Type B pancreatic cell (in vitro differentiated cells): ENCODE results near the gene WBP1L. TPM values are rescaled to one million over a fixed set of nuclear protein-coding genes. Genes with fewer than 3 reads are reported as not detected.
A peak's percentile ranks its signal among the peaks of the same experiment; 100 is the strongest.
"Not testable (repeated sequence)": the region's sequence is repeated elsewhere in the genome, so short reads cannot be mapped to it uniquely, and the experiment has no call there.

ENCODE experiments used
- DNase-seq: peaks from one replicate; pipeline ENCODE4 v3.0.0; 2021; ENCODE audit warnings: mixed read lengths; ENCODE audit not compliant: unreplicated experiment; ENCODE audit errors: extremely low spot score
- H3K27ac Mint-ChIP-seq: 2 replicates; pipeline ENCODE4 v1.8.0; 2021; ENCODE audit warnings: mild to moderate bottlenecking, mixed read lengths
- H3K27me3 Mint-ChIP-seq: 2 replicates; pipeline ENCODE4 v1.8.0; 2021; ENCODE audit warnings: mixed read lengths
- H3K36me3 Mint-ChIP-seq: 2 replicates; pipeline ENCODE4 v1.8.0; 2021; ENCODE audit warnings: mixed read lengths
- H3K4me1 Mint-ChIP-seq: one replicate; pipeline ENCODE4 v1.8.0; 2021; ENCODE audit warnings: mixed read lengths; ENCODE audit not compliant: unreplicated experiment
- H3K4me3 Mint-ChIP-seq: 2 replicates; pipeline ENCODE4 v1.8.0; 2021; ENCODE audit warnings: mild to moderate bottlenecking, mixed read lengths
- H3K9me3 Mint-ChIP-seq: 2 replicates; pipeline ENCODE4 v1.8.0; 2021; ENCODE audit warnings: mixed read lengths
- CTCF ChIP-seq: fragments of 200-600 bp; sonication (generic); conservative IDR thresholded peaks from 2 replicates; pipeline ENCODE4 v1.5.0; 2021; ENCODE audit warnings: antibody characterized with exemption, mild to moderate bottlenecking
- total RNA-seq: library from RNA; stranded (reverse); gene quantifications from 2 replicates; pipeline ENCODE4 v1.2.1, GENCODE V29; 2021; ENCODE audit warnings: low replicate concordance

Gene WBP1L
- total RNA-seq, 1 donor from 2014 or later = 40.3 TPM

GRCh38 chr10:102814453-102814871 lies 70.7 kb downstream of the WBP1L start:
- Mint-ChIP-seq H3K36me3 (peaks cover 21% of the 10 kb centered on the region), H3K27me3 (no peaks in the 10 kb centered on the region)
- no peak for DNase-seq

GRCh38 chr10:102814873-102815661 lies 71.3 kb downstream of the WBP1L start:
- H3K27me3 Mint-ChIP-seq = no peaks in the 10 kb centered on the region
- H3K4me1 Mint-ChIP-seq = peaks cover 15% of the 10 kb centered on the region
- no peak for DNase-seq
- H3K9me3 Mint-ChIP-seq = no peaks in the 10 kb centered on the region
- H3K27ac Mint-ChIP-seq = peak overlapping the region; percentile 89
- H3K4me3 Mint-ChIP-seq = peak overlapping the region; percentile 3
- no peak for TF ChIP-seq CTCF
- H3K36me3 Mint-ChIP-seq = peaks cover 18% of the 10 kb centered on the region

More at GRCh38 chr10:102814453-102814871, 70.7 kb downstream of the WBP1L start:
- Mint-ChIP-seq H3K4me1 (peaks cover 10% of the 10 kb centered on the region), H3K9me3 (no peaks in the 10 kb centered on the region), H3K4me3 (no peak overlapping the region), H3K27ac (peak overlapping the region; percentile 89)
- TF ChIP-seq CTCF = no peak

GRCh38 chr10:102815790-102816549 lies 72.2 kb downstream of the WBP1L start:
- peaks cover 15% of the 10 kb centered on the region for H3K4me1 Mint-ChIP-seq
- no peaks in the 10 kb centered on the region for H3K27me3 Mint-ChIP-seq
- peaks cover 17% of the 10 kb centered on the region for H3K36me3 Mint-ChIP-seq
- DNase-seq = no peak
- H3K4me3 Mint-ChIP-seq = no peak overlapping the region
- TF ChIP-seq CTCF = no peak
- peak overlapping the region; percentile 89 for H3K27ac Mint-ChIP-seq
- H3K9me3 Mint-ChIP-seq = no peaks in the 10 kb centered on the region

GRCh38 chr10:102817175-102817574 lies 73.4 kb downstream of the WBP1L start:
- H3K27ac Mint-ChIP-seq = peak overlapping the region; percentile 86
- H3K27me3 Mint-ChIP-seq = no peaks in the 10 kb centered on the region
- TF ChIP-seq CTCF = no peak
- H3K4me3 Mint-ChIP-seq = no peak overlapping the region
- H3K9me3 Mint-ChIP-seq = no peaks in the 10 kb centered on the region
- peaks cover 15% of the 10 kb centered on the region for H3K4me1 Mint-ChIP-seq
- H3K36me3 Mint-ChIP-seq = peaks cover 10% of the 10 kb centered on the region
- DNase-seq = no peak

- peak overlapping the region; percentile 41 for H3K4me3 Mint-ChIP-seq
- TF ChIP-seq CTCF = no peak
- no peaks in the 10 kb centered on the region for H3K27me3 Mint-ChIP-seq
- H3K36me3 Mint-ChIP-seq = no peaks in the 10 kb centered on the region
- DNase-seq = no peak
- H3K27ac Mint-ChIP-seq = peak overlapping the region; percentile 99
- H3K9me3 Mint-ChIP-seq = no peaks in the 10 kb centered on the region
- peaks cover 15% of the 10 kb centered on the region for H3K4me1 Mint-ChIP-seq
Measured at GRCh38 chr10:102819054-102819453, 75.3 kb downstream of the WBP1L start.

GRCh38 chr10:102820008-102820407 lies 76.3 kb downstream of the WBP1L start:
- H3K36me3 Mint-ChIP-seq, H3K27me3 Mint-ChIP-seq, H3K4me3 Mint-ChIP-seq, DNase-seq, H3K9me3 Mint-ChIP-seq: not testable (repeated sequence)
- H3K27ac Mint-ChIP-seq = peak overlapping the region; percentile 99
- peaks cover 15% of the 10 kb centered on the region for H3K4me1 Mint-ChIP-seq
